OCI-LY3 (cell line): ENCODE data around the gene TXNDC17.

Experiments used
- H2AFZ ChIP-seq: fragments of 200-600, 300-600 bp; shearing (Covaris generic); 2 replicates; pipeline ENCODE4 v1.6.0; 2014; ENCODE audit warnings: antibody characterized with exemption, low read depth, low read length
- H3K27ac ChIP-seq: fragments of 200-600, 300-600 bp; sonication (generic); 2 replicates; pipeline ENCODE4 v1.5.1; 2014; ENCODE audit warnings: mild to moderate bottlenecking, low read length, moderate library complexity, mixed read lengths
- H3K27me3 ChIP-seq: fragments of 200-600, 300-600 bp; sonication (generic); 2 replicates; pipeline ENCODE4 v1.6.1; 2014; ENCODE audit warnings: low read depth, low read length, mixed read lengths
- H3K36me3 ChIP-seq: fragments of 200-600, 300-600 bp; sonication (generic); replicated peaks from 2 replicates; pipeline ENCODE3; 2014; ENCODE audit warnings: low read depth, low read length, mixed read lengths
- H3K4me1 ChIP-seq: fragments of 300-600, 200-600 bp; sonication (generic); 2 replicates; pipeline ENCODE4 v1.6.1; 2014; ENCODE audit warnings: low read length, mixed read lengths
- H3K4me2 ChIP-seq: fragments of 200-600, 300-600 bp; sonication (generic); 2 replicates; pipeline ENCODE4 v1.6.1; 2014; ENCODE audit warnings: low read length, mixed read lengths
- H3K4me3 ChIP-seq: fragments of 300-600, 200-600 bp; sonication (generic); 2 replicates; pipeline ENCODE4 v1.5.1; 2014; ENCODE audit warnings: antibody characterized with exemption, mild to moderate bottlenecking, low read length, moderate library complexity
- H3K79me2 ChIP-seq: fragments of 300-600, 200-600 bp; shearing (Covaris generic); 2 replicates; pipeline ENCODE4 v1.6.1; 2014; ENCODE audit warnings: mild to moderate bottlenecking, low read length, mixed read lengths
- H3K9ac ChIP-seq: fragments of 300-600, 200-600 bp; shearing (Covaris generic); 2 replicates; pipeline ENCODE4 v1.6.0; 2014; ENCODE audit warnings: mild to moderate bottlenecking, low read length, moderate library complexity
- H3K9me3 ChIP-seq: fragments of 200-600, 300-600 bp; shearing (Covaris generic); 2 replicates; pipeline ENCODE4 v1.6.1; 2014; ENCODE audit warnings: low read length, mixed read lengths; ENCODE audit not compliant: insufficient read depth
- H4K20me1 ChIP-seq: fragments of 200-600, 300-600 bp; sonication (generic); 2 replicates; pipeline ENCODE4 v1.6.1; 2016; ENCODE audit warnings: low read length, mixed read lengths; ENCODE audit not compliant: insufficient read depth
- EZH2phosphoT487 ChIP-seq: fragments of 200-600 bp; shearing (Covaris generic); IDR thresholded peaks from 2 replicates; pipeline ENCODE4 v1.6.1; 2018; ENCODE audit warnings: antibody characterized with exemption, mixed run types, low read depth
- TF ChIP-seq, protein P1 (sequence below): fragments of 200-600, 300-600 bp; sonication (generic); IDR thresholded peaks from 2 replicates; pipeline ENCODE4 v1.5.1; 2014; ENCODE audit warnings: antibody characterized with exemption, low read length, low read depth

The TXNDC17 gene

DNA sequence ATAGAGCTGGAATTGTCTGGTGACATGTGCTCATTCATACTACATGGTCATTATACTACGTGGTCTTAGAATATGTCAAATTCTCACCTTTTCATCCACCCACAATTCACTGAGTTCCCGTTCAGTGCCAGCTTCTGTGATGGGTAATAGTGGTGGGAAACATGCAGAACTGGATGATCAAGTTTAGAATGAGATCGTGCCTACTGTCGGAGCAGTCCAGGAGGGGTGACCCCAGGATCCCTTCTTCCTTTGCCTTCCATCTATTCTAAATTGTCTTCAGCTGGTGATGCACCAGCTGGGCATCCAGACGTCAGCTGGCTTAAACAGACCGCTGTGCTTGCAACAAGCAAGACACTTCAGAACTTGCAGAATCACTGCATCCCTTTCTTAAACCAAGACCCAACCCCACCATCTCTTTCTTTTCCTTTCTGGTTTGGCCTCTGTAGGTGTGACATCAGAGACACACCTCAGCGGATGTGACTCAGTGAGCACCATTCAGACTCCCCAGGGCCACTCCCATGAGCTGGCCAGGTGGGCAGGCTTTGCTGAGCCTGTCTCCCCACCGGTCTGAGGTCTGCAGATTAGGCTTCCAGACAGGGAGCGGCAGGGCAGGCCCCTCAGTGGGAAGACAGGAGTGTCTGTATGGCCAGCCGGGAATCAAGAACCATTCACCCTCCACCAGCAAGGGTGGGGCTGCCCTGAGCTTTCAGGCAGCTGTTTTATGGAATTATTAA is 28.8 kb downstream of the TXNDC17 start:
- H3K27me3 ChIP-seq = no peaks in the 10 kb centered on the region
- H3K79me2 ChIP-seq = no peaks in the 10 kb centered on the region
- no peak overlapping the region for H3K27ac ChIP-seq
- no peak overlapping the region for H3K4me3 ChIP-seq
- no peak overlapping the region for H3K4me2 ChIP-seq
- H3K9me3 ChIP-seq = no peaks in the 10 kb centered on the region
- H3K36me3 ChIP-seq = no peaks in the 10 kb centered on the region
- H4K20me1 ChIP-seq = no peaks in the 10 kb centered on the region
- no peak overlapping the region for H3K9ac ChIP-seq
- H3K4me1 ChIP-seq = no peaks in the 10 kb centered on the region
- H2AFZ ChIP-seq = no peak overlapping the region
- TF ChIP-seq, protein P1, sequence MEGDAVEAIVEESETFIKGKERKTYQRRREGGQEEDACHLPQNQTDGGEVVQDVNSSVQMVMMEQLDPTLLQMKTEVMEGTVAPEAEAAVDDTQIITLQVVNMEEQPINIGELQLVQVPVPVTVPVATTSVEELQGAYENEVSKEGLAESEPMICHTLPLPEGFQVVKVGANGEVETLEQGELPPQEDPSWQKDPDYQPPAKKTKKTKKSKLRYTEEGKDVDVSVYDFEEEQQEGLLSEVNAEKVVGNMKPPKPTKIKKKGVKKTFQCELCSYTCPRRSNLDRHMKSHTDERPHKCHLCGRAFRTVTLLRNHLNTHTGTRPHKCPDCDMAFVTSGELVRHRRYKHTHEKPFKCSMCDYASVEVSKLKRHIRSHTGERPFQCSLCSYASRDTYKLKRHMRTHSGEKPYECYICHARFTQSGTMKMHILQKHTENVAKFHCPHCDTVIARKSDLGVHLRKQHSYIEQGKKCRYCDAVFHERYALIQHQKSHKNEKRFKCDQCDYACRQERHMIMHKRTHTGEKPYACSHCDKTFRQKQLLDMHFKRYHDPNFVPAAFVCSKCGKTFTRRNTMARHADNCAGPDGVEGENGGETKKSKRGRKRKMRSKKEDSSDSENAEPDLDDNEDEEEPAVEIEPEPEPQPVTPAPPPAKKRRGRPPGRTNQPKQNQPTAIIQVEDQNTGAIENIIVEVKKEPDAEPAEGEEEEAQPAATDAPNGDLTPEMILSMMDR = no peak
- TF ChIP-seq EZH2phosphoT487 = no peak

DNA sequence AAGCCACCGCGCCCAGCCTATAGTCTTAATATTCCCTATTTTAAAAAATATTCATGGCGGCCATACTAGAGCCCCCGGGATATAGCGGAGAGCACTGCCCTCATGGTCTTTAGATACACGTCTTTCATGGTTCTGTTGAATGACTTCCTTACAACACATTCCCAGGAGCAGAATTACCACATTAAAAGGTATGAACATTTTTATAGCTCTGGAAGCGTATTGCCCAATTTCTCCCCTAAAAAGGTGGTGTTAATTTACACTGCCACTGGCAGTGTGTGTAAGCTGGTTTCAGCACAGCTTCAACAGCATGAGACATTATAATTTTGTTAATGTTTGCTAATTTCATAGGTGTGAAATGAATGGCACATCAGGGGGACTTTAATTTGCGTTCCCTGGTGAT is 29.7 kb downstream of the TXNDC17 start:
- Histone ChIP-seq H3K4me2 (no peak overlapping the region), H3K27ac (no peak overlapping the region), H3K9ac (no peak overlapping the region), H3K4me3 (no peak overlapping the region), H4K20me1 (no peaks in the 10 kb centered on the region), H3K79me2 (no peaks in the 10 kb centered on the region), H2AFZ (no peak overlapping the region), H3K27me3 (no peaks in the 10 kb centered on the region), H3K9me3 (no peaks in the 10 kb centered on the region), H3K4me1 (no peaks in the 10 kb centered on the region), H3K36me3 (no peaks in the 10 kb centered on the region)
- no peak for TF ChIP-seq EZH2phosphoT487
- TF ChIP-seq, protein P1 = no peak

DNA sequence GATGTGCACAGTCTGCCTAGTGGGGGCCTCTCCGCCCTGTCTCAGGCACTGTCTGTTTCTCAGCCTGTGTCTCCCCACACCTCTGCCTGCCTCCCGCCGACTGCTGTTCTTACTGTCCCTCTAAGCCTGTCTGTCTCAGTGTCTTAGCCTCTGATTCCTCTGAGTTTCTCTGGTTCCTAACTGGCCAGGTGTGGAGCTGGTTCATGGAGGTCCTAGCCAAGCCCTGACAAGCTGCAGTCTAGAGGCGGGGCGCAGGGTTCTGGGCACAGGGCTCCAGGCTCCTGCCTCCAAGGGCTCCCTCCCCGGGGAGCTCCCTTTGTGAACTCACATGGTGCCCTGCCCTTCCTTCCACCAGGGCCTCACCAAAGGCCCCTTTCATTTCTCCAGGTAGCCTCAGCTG is 30.1 kb downstream of the TXNDC17 start:
- no peaks in the 10 kb centered on the region for H3K79me2 ChIP-seq
- H3K27ac ChIP-seq = no peak overlapping the region
- no peaks in the 10 kb centered on the region for H3K36me3 ChIP-seq
- H4K20me1 ChIP-seq = no peaks in the 10 kb centered on the region
- no peaks in the 10 kb centered on the region for H3K27me3 ChIP-seq
- TF ChIP-seq, protein P1 = no peak
- no peak for TF ChIP-seq EZH2phosphoT487
- H3K4me2 ChIP-seq = no peak overlapping the region
- no peaks in the 10 kb centered on the region for H3K9me3 ChIP-seq
- no peaks in the 10 kb centered on the region for H3K4me1 ChIP-seq
- no peak overlapping the region for H2AFZ ChIP-seq
- no peak overlapping the region for H3K9ac ChIP-seq
- H3K4me3 ChIP-seq = no peak overlapping the region

DNA sequence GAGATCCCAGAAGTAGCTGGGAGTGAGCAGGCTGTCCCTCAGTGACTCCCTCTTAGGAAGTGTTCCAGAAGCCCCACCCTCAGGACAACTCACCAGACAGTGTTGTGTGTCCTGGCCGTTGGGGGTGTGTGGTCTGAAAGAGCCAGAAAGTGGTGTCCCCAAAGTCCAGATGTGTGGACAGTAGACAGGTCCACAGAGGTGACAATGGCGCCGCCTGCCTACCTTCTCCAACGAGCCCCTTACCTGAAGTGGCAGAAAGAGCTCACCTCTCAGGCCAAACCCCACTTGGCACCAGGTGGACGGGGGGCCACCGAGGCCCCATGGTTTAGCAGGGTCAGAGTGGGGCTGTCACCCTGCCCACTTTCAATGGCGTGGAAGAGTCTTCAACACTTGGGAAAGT is 30.6 kb downstream of the TXNDC17 start:
- no peaks in the 10 kb centered on the region for H3K4me1 ChIP-seq
- no peaks in the 10 kb centered on the region for H4K20me1 ChIP-seq

More for the DNA sequence above, 30.6 kb downstream of the TXNDC17 start:
- Histone ChIP-seq H3K27me3 (no peaks in the 10 kb centered on the region), H3K4me2 (no peak overlapping the region), H2AFZ (no peak overlapping the region), H3K36me3 (no peaks in the 10 kb centered on the region), H3K9me3 (no peaks in the 10 kb centered on the region), H3K9ac (no peak overlapping the region), H3K27ac (no peak overlapping the region), H3K4me3 (no peak overlapping the region), H3K79me2 (no peaks in the 10 kb centered on the region)
- no peak for TF ChIP-seq EZH2phosphoT487
